HCT116 (cell line): ENCODE data around the gene TNFRSF25.

Source experiments
- ATF3 ChIP-seq: IDR thresholded peaks from 2 replicates; pipeline ENCODE4 v1.6.1; 2012
- CTCF ChIP-seq, 3 experiments: fragments of 200-600 bp in 1 of 3; sonication (generic) in 1 of 3; IDR thresholded peaks in 2 of 3; conservative IDR thresholded peaks in 1 of 3; 2 replicates each; pipeline ENCODE4 v1.5.1; 2012 to 2017; ENCODE audit warnings: low read depth in 2 of 3, low read length in 2 of 3, antibody characterized with exemption in 1 of 3, borderline replicate concordance in 1 of 3, control low read depth in 1 of 3, mild to moderate bottlenecking in 1 of 3, mixed read lengths in 1 of 3, mixed run types in 1 of 3, moderate library complexity in 1 of 3; ENCODE audit not compliant: insufficient read depth in 1 of 3
- EZH2phosphoT487 ChIP-seq: fragments of 200-600 bp; IDR thresholded peaks from 2 replicates; pipeline ENCODE4 v1.6.1; 2018; ENCODE audit warnings: antibody characterized with exemption, borderline replicate concordance
- POLR2A ChIP-seq: IDR thresholded peaks from 2 replicates; pipeline ENCODE4 v1.7.0; 2011; ENCODE audit warnings: borderline replicate concordance; ENCODE audit not compliant: insufficient read depth, insufficient read length; ENCODE audit errors: extremely low read depth
- POLR2AphosphoS5 ChIP-seq: IDR thresholded peaks from 2 replicates; pipeline ENCODE4 v1.6.1; 2011; ENCODE audit warnings: mild to moderate bottlenecking, low read depth, low read length, moderate library complexity
- TCF7L2 ChIP-seq: IDR thresholded peaks from 2 replicates; pipeline ENCODE4 v1.7.0; 2011; ENCODE audit warnings: borderline replicate concordance, inconsistent platforms; ENCODE audit not compliant: insufficient read depth, insufficient read length; ENCODE audit errors: extremely low read depth
- YY1 ChIP-seq: IDR thresholded peaks from 2 replicates; pipeline ENCODE4 v1.6.1; 2011; ENCODE audit warnings: low read length, low read depth, moderate library complexity, mild to moderate bottlenecking; ENCODE audit not compliant: insufficient replicate concordance; ENCODE audit errors: extremely low read depth
- ZBTB33 ChIP-seq: IDR thresholded peaks from 2 replicates; pipeline ENCODE4 v1.6.1; 2011; ENCODE audit warnings: mild to moderate bottlenecking, low read length, moderate library complexity; ENCODE audit not compliant: insufficient replicate concordance; ENCODE audit errors: extremely low read depth
- ZNF274 ChIP-seq: fragments of 200-500 bp; sonication (Bioruptor generic); IDR thresholded peaks from 2 replicates; pipeline ENCODE4 v1.6.1; 2014; ENCODE audit warnings: mild to moderate bottlenecking, low read depth, low read length, inconsistent platforms

GRCh38 chr1:6491480-6491962 lies 25.5 kb upstream of the TNFRSF25 start, which contains the start of gene PLEKHG5:
- peak; percentile 89 for TF ChIP-seq POLR2AphosphoS5
- TF ChIP-seq ATF3, result no peak
- no peak for TF ChIP-seq POLR2A
- no peak for TF ChIP-seq EZH2phosphoT487
- no peak for TF ChIP-seq CTCF (IDR thresholded peaks at IDR 0.05 in 2 of 3, conservative IDR thresholded peaks at IDR 0.05 in 1 of 3; ENCODE audit: borderline replicate concordance in 1 of 3, insufficient read depth in 1 of 3, low read depth in 2 of 3, low read length in 2 of 3)
- peak; percentile 58 for TF ChIP-seq YY1
- TF ChIP-seq ZBTB33, result no peak
- no peak for TF ChIP-seq ZNF274
- no peak for TF ChIP-seq TCF7L2
